Activated B cell treated with CpG ODN at 0.5 μM for 24 hours (primary cell): ENCODE measurements around the gene HOOK1. TPM values are rescaled to one million over a fixed set of nuclear protein-coding genes. Genes with fewer than 3 reads are reported as not detected.
"Not testable (repeated sequence)": the region's sequence is repeated elsewhere in the genome, so short reads cannot be mapped to it uniquely, and the experiment has no call there.

Source experiments
- ATAC-seq: fragments of 200-7000 bp; cut with Tn5 transposase; one replicate; pipeline ENCODE4 v1.10.0; 2021; ENCODE audit warnings: low read depth, mild to moderate bottlenecking, moderate library complexity
- CTCF ChIA-PET: fragments of 350-600 bp; sonication (Branson Sonifier 250); formaldehyde crosslinking; loops from one replicate; lab custom pipeline; 2021; ENCODE audit warnings: antibody characterized with exemption; lab: Charles Lee
- POLR2A ChIA-PET: fragments of 350-600 bp; sonication (Branson Sonifier 250); formaldehyde crosslinking; loops from one replicate; lab custom pipeline; 2021; ENCODE audit warnings: antibody characterized with exemption; lab: Charles Lee
- DNase-seq: peaks from one replicate; pipeline ENCODE4 v3.0.0; 2022
- H3K27ac Mint-ChIP-seq: one replicate; pipeline ENCODE4 v1.8.0; 2020; ENCODE audit warnings: mixed read lengths
- H3K27me3 Mint-ChIP-seq: one replicate; pipeline ENCODE4 v1.8.0; 2021; ENCODE audit warnings: mixed read lengths
- H3K36me3 Mint-ChIP-seq: one replicate; pipeline ENCODE4 v1.8.0; 2021; ENCODE audit warnings: low read depth, mixed read lengths
- H3K4me1 Mint-ChIP-seq: one replicate; pipeline ENCODE4 v1.8.0; 2021; ENCODE audit warnings: mixed read lengths
- H3K4me3 Mint-ChIP-seq: one replicate; pipeline ENCODE4 v1.8.0; 2020; ENCODE audit warnings: mild to moderate bottlenecking, mixed read lengths
- H3K9me3 Mint-ChIP-seq: one replicate; pipeline ENCODE4 v1.8.0; 2020; ENCODE audit warnings: mixed read lengths
- CTCF ChIP-seq: fragments of 200-600 bp; IDR thresholded peaks from one replicate; pipeline ENCODE4 v1.8.0; 2022; ENCODE audit warnings: antibody characterized with exemption, mild to moderate bottlenecking
- intact Hi-C: fragments of 100-400 bp; cut with micrococcal nuclease; formaldehyde crosslinking; loops from one replicate; pipeline ENCODE4 v1.15.1; 2024
- total RNA-seq: library from RNA; stranded (reverse); gene quantifications from 2 replicates; pipeline ENCODE4 v1.2.3, GENCODE V29; 2022

Gene HOOK1
- total RNA-seq, 1 donor from 2014 or later, result 11.5 TPM

GRCh38 chr1:59833991-59834390 lies 19.2 kb downstream of the HOOK1 start:
- Mint-ChIP-seq H3K4me1 (no peaks in the 10 kb centered on the region), H3K27ac (no peak overlapping the region), H3K27me3 (no peaks in the 10 kb centered on the region), H3K36me3 (peaks cover 27% of the 10 kb centered on the region), H3K4me3 (no peak overlapping the region), H3K9me3 (no peaks in the 10 kb centered on the region)
- ChIA-PET POLR2A (no interaction called here), CTCF (no interaction called here)
- intact Hi-C loops, result no loop called here
- DNase-seq (no peak), ATAC-seq (no peak)
- no peak for TF ChIP-seq CTCF

GRCh38 chr1:59837857-59838256 lies 23.1 kb downstream of the HOOK1 start:
- POLR2A ChIA-PET, H3K4me1 Mint-ChIP-seq, intact Hi-C loops, H3K27ac Mint-ChIP-seq, ATAC-seq, DNase-seq, H3K27me3 Mint-ChIP-seq, CTCF ChIA-PET, H3K9me3 Mint-ChIP-seq, H3K4me3 Mint-ChIP-seq: not testable (repeated sequence)
- peaks cover 44% of the 10 kb centered on the region for H3K36me3 Mint-ChIP-seq

GRCh38 chr1:59845091-59845490 lies 30.3 kb downstream of the HOOK1 start:
- Mint-ChIP-seq H3K36me3 (peaks cover 60% of the 10 kb centered on the region), H3K4me1 (no peaks in the 10 kb centered on the region), H3K27me3 (no peaks in the 10 kb centered on the region), H3K4me3 (no peak overlapping the region), H3K9me3 (no peaks in the 10 kb centered on the region), H3K27ac (no peak overlapping the region)
- POLR2A ChIA-PET, result no interaction called here
- CTCF ChIA-PET, result no interaction called here
- no peak for DNase-seq
- no peak for ATAC-seq
- no peak for TF ChIP-seq CTCF
- intact Hi-C loops, result no loop called here

- intact Hi-C loops, result no loop called here
- ATAC-seq (no peak), DNase-seq (no peak)
- ChIA-PET POLR2A (no interaction called here), CTCF (no interaction called here)
- TF ChIP-seq CTCF, result no peak
- H3K9me3 Mint-ChIP-seq, result no peaks in the 10 kb centered on the region
- peaks cover 56% of the 10 kb centered on the region for H3K36me3 Mint-ChIP-seq
- H3K4me1 Mint-ChIP-seq, result no peaks in the 10 kb centered on the region
- H3K27me3 Mint-ChIP-seq, result no peaks in the 10 kb centered on the region
- H3K27ac Mint-ChIP-seq, result no peak overlapping the region
- H3K4me3 Mint-ChIP-seq, result no peak overlapping the region
Measured at GRCh38 chr1:59846209-59846894, 31.6 kb downstream of the HOOK1 start.

- no peak for DNase-seq
- H3K27ac Mint-ChIP-seq, result no peak overlapping the region
- no peaks in the 10 kb centered on the region for H3K9me3 Mint-ChIP-seq
- no peak for ATAC-seq
- no peaks in the 10 kb centered on the region for H3K4me1 Mint-ChIP-seq
- ChIA-PET POLR2A (no interaction called here), CTCF (no interaction called here)
- H3K4me3 Mint-ChIP-seq, result no peak overlapping the region
- no peaks in the 10 kb centered on the region for H3K27me3 Mint-ChIP-seq
- intact Hi-C loops, result no loop called here
- no peak for TF ChIP-seq CTCF
- peaks cover 54% of the 10 kb centered on the region for H3K36me3 Mint-ChIP-seq
Measured at GRCh38 chr1:59846895-59847282, 32.1 kb downstream of the HOOK1 start.

- Mint-ChIP-seq H3K27me3 (no peaks in the 10 kb centered on the region), H3K9me3 (peaks cover 6% of the 10 kb centered on the region), H3K27ac (no peak overlapping the region), H3K4me1 (no peaks in the 10 kb centered on the region), H3K36me3 (peaks cover 31% of the 10 kb centered on the region), H3K4me3 (no peak overlapping the region)
- no peak for ATAC-seq
- ChIA-PET CTCF (no interaction called here), POLR2A (no interaction called here)
- intact Hi-C loops, result no loop called here
- no peak for TF ChIP-seq CTCF
- DNase-seq, result no peak
Measured at GRCh38 chr1:59852117-59852516, 37.4 kb downstream of the HOOK1 start.

GRCh38 chr1:59855297-59855696 lies 40.5 kb downstream of the HOOK1 start:
- H3K36me3 Mint-ChIP-seq, result peaks cover 21% of the 10 kb centered on the region
- H3K27ac Mint-ChIP-seq, H3K4me1 Mint-ChIP-seq, ATAC-seq, H3K4me3 Mint-ChIP-seq, H3K9me3 Mint-ChIP-seq, POLR2A ChIA-PET, H3K27me3 Mint-ChIP-seq, intact Hi-C loops, DNase-seq: not testable (repeated sequence)
- CTCF ChIA-PET, result interaction anchor here (1.2 kb wide), 1 partner anchor 92 kb away, joined by 3 read pairs; no protein-coding TSS in a partner anchor
